H9 (cell line): ENCODE measurements around the gene PTPRB. TPM values are rescaled to one million over a fixed set of nuclear protein-coding genes. Genes with fewer than 3 reads are reported as not detected.

ENCODE experiments used
- DNase-seq: peaks from one replicate; pipeline ENCODE4 v3.0.0-alpha.2; 2017
- H2AFZ ChIP-seq: one replicate; pipeline ENCODE4 v1.6.1; 2013; ENCODE audit warnings: mild to moderate bottlenecking, low read length, control low read depth, moderate library complexity
- H2AK5ac ChIP-seq: 2 replicates; pipeline ENCODE4 v1.6.1; 2013; ENCODE audit warnings: low read length, control low read depth, mixed read lengths; ENCODE audit not compliant: insufficient read length
- H2BK120ac ChIP-seq: one replicate; pipeline ENCODE4 v1.6.1; 2013; ENCODE audit warnings: low read depth, mild to moderate bottlenecking, low read length, control low read depth, inconsistent platforms; ENCODE audit not compliant: poor library complexity, severe bottlenecking
- H2BK12ac ChIP-seq: 2 replicates; pipeline ENCODE4 v1.6.1; 2013; ENCODE audit warnings: low read length, control low read depth, mixed read lengths, low read depth; ENCODE audit not compliant: insufficient read length
- H2BK15ac ChIP-seq: 2 replicates; pipeline ENCODE4 v1.6.1; 2013; ENCODE audit warnings: low read depth, low read length, control low read depth
- H2BK20ac ChIP-seq: one replicate; pipeline ENCODE4 v1.6.1; 2013; ENCODE audit warnings: low read depth, mild to moderate bottlenecking, low read length, control low read depth, inconsistent platforms; ENCODE audit not compliant: poor library complexity, severe bottlenecking
- H2BK5ac ChIP-seq: 2 replicates; pipeline ENCODE4 v1.6.1; 2013; ENCODE audit warnings: low read length, control low read depth, mixed read lengths; ENCODE audit not compliant: insufficient read length
- H3K14ac ChIP-seq: 2 replicates; pipeline ENCODE4 v1.6.1; 2013; ENCODE audit warnings: low read length, control low read depth; ENCODE audit not compliant: insufficient read depth
- H3K18ac ChIP-seq: 2 replicates; pipeline ENCODE4 v1.6.1; 2013; ENCODE audit warnings: low read depth, mild to moderate bottlenecking, mixed read lengths, low read length, control low read depth; ENCODE audit not compliant: insufficient read length
- H3K23ac ChIP-seq: 2 replicates; pipeline ENCODE4 v1.6.1; 2013; ENCODE audit warnings: low read length, control low read depth, mixed read lengths, low read depth; ENCODE audit not compliant: insufficient read length
- H3K23me2 ChIP-seq: 2 replicates; pipeline ENCODE4 v1.6.1; 2013; ENCODE audit warnings: low read depth, mild to moderate bottlenecking, mixed read lengths, low read length, control low read depth; ENCODE audit not compliant: insufficient read length, poor library complexity, severe bottlenecking
- H3K27ac ChIP-seq: 2 replicates; pipeline ENCODE4 v1.5.1; 2013; ENCODE audit warnings: low read length, control low read depth, mixed read lengths, low read depth; ENCODE audit not compliant: insufficient read length
- H3K27me3 ChIP-seq: 2 replicates; pipeline ENCODE4 v1.6.1; 2013; ENCODE audit warnings: low read length, control low read depth, inconsistent platforms; ENCODE audit not compliant: insufficient read depth
- H3K4ac ChIP-seq: 2 replicates; pipeline ENCODE4 v1.6.1; 2013; ENCODE audit warnings: low read depth, mild to moderate bottlenecking, control low read depth, inconsistent platforms, low read length, moderate library complexity
- H3K4me1 ChIP-seq: 2 replicates; pipeline ENCODE4 v1.6.1; 2013; ENCODE audit warnings: low read length, control low read depth, inconsistent platforms; ENCODE audit not compliant: insufficient read depth
- H3K4me2 ChIP-seq: 2 replicates; pipeline ENCODE4 v1.6.1; 2013; ENCODE audit warnings: low read length, control low read depth, mixed read lengths; ENCODE audit not compliant: insufficient read length, insufficient read depth
- H3K56ac ChIP-seq: 2 replicates; pipeline ENCODE4 v1.6.1; 2013; ENCODE audit warnings: low read depth, mild to moderate bottlenecking, mixed read lengths, low read length, control low read depth; ENCODE audit not compliant: insufficient read length
- H3K79me1 ChIP-seq: 2 replicates; pipeline ENCODE4 v1.6.1; 2013; ENCODE audit warnings: low read depth, mild to moderate bottlenecking, moderate library complexity, low read length, control low read depth, inconsistent platforms; ENCODE audit not compliant: insufficient read depth, poor library complexity, severe bottlenecking
- H3K79me2 ChIP-seq: 2 replicates; pipeline ENCODE4 v1.6.1; 2013; ENCODE audit warnings: low read length, control low read depth, inconsistent platforms; ENCODE audit not compliant: insufficient read depth
- H3K9ac ChIP-seq: 2 replicates; pipeline ENCODE4 v1.6.1; 2013; ENCODE audit warnings: low read length, control low read depth, mixed read lengths; ENCODE audit not compliant: insufficient read length; ENCODE audit errors: extremely low read depth
- H3K9me3 ChIP-seq: one replicate; pipeline ENCODE4 v1.6.1; 2013; ENCODE audit warnings: low read depth, low read length, inconsistent platforms; ENCODE audit not compliant: control insufficient read depth
- H3T11ph ChIP-seq: one replicate; pipeline ENCODE4 v1.6.1; 2013; ENCODE audit warnings: mild to moderate bottlenecking, low read length, control low read depth, inconsistent platforms
- H4K20me1 ChIP-seq: one replicate; pipeline ENCODE4 v1.6.1; 2013; ENCODE audit not compliant: control insufficient read depth, insufficient read length, insufficient read depth
- H4K5ac ChIP-seq: 2 replicates; pipeline ENCODE4 v1.6.1; 2013; ENCODE audit warnings: low read depth, mild to moderate bottlenecking, mixed read lengths, low read length, control low read depth; ENCODE audit not compliant: insufficient read length
- H4K8ac ChIP-seq: replicated peaks from 2 replicates; pipeline ENCODE4 v1.6.1; 2013; ENCODE audit warnings: low read length, control low read depth, mixed read lengths, low read depth; ENCODE audit not compliant: insufficient read length
- H4K91ac ChIP-seq: 2 replicates; pipeline ENCODE4 v1.6.1; 2013; ENCODE audit warnings: low read depth, mild to moderate bottlenecking, moderate library complexity, mixed read lengths, low read length, control low read depth; ENCODE audit not compliant: insufficient read length
- H3K27ac Mint-ChIP-seq, 3 experiments: 2 replicates in 2 of 3; 3 replicates in 1 of 3; pipeline ENCODE4 v1.8.0; 2020 to 2021; ENCODE audit warnings: mixed read lengths in 3 of 3, mild to moderate bottlenecking in 1 of 3, moderate library complexity in 1 of 3
- H3K27me3 Mint-ChIP-seq: 2 replicates; pipeline ENCODE4 v1.8.0; 2021; ENCODE audit warnings: low read depth, mild to moderate bottlenecking, moderate library complexity, mixed read lengths
- H3K36me3 Mint-ChIP-seq, 3 experiments: 2 replicates in 2 of 3; 3 replicates in 1 of 3; pipeline ENCODE4 v1.8.0; 2020 to 2021; ENCODE audit warnings: low read depth in 3 of 3, mixed read lengths in 3 of 3; ENCODE audit not compliant: insufficient read depth in 1 of 3
- H3K4me1 Mint-ChIP-seq, 2 experiments: 2 replicates each; pipeline ENCODE4 v1.8.0; 2020; ENCODE audit warnings: mixed read lengths in 2 of 2
- H3K4me3 Mint-ChIP-seq, 2 experiments: 2 replicates in 1 of 2; 3 replicates in 1 of 2; pipeline ENCODE4 v1.8.0; 2020 to 2021; ENCODE audit warnings: mild to moderate bottlenecking in 2 of 2, mixed read lengths in 2 of 2, moderate library complexity in 1 of 2
- H3K9me3 Mint-ChIP-seq, 2 experiments: 2 replicates in 1 of 2; 3 replicates in 1 of 2; pipeline ENCODE4 v1.8.0; 2020; ENCODE audit warnings: mild to moderate bottlenecking in 2 of 2, mixed read lengths in 2 of 2, moderate library complexity in 1 of 2
- WGBS: extraction: QIAGEN DNeasy Blood & Tissue Kit; methylation state at CpG from one replicate; pipeline ENCODE4 v1.1.7; 2013; ENCODE audit warnings: missing lambda C conversion rate, low lambda C conversion rate, mixed read lengths; ENCODE audit not compliant: insufficient read length; ENCODE audit errors: extremely low coverage; 5-methylcytosine and 5-hydroxymethylcytosine counted together
- total RNA-seq: library from RNA; stranded (reverse); gene quantifications from 2 replicates; pipeline ENCODE4 v1.2.1, GENCODE V29; 2021
- TF ChIP-seq, protein P1 (sequence below): fragments of 200-600 bp; sonication (generic); conservative IDR thresholded peaks from 3 replicates; pipeline ENCODE4 v1.8.0; 2021; ENCODE audit warnings: antibody characterized with exemption, mild to moderate bottlenecking

The PTPRB gene
- total RNA-seq, 1 experiment from 2014 or later, result 1.4 TPM

DNA sequence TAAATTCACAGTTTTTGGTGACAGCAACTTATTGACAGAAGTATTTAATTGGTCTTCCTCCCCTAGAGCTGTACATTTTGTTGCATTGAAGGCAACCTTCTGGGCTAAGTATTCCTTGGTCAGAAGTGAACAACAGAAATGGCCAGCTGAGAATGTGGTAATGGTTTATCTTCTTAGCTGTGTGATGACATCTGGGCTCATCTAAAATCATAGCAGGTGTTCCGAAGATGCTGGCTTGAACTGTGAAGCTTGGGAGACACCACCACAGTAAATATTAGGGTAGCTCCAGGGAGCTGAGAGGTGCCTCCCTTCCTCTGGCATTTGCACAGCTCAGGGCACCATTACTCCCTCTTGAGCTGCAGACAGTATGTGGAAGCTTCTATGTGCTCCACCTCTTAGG, 3.7 kb upstream of the PTPRB start:
- H3K79me2 ChIP-seq, result no peaks in the 10 kb centered on the region
- no peak for DNase-seq
- H2BK20ac ChIP-seq, result no peak overlapping the region
- no peak overlapping the region for H2BK15ac ChIP-seq
- H3K23me2 ChIP-seq, result no peaks in the 10 kb centered on the region
- no peak overlapping the region for H2AFZ ChIP-seq
- Mint-ChIP-seq H3K36me3 (no peaks in the 10 kb centered on the region), H3K27me3 (no peaks in the 10 kb centered on the region), H3K27ac (no peak overlapping the region), H3K4me1 (peaks cover 9 to 16% of the 10 kb centered on the region in 2 experiments), H3K9me3 (no peaks in the 10 kb centered on the region), H3K4me3 (no peak overlapping the region)
- H3K27me3 ChIP-seq, result no peaks in the 10 kb centered on the region
- no peak overlapping the region for H2BK5ac ChIP-seq
- no peak overlapping the region for H3K27ac ChIP-seq
- H4K20me1 ChIP-seq, result no peaks in the 10 kb centered on the region
- no peak overlapping the region for H3K56ac ChIP-seq
- no peak overlapping the region for H4K8ac ChIP-seq
- no peak overlapping the region for H4K91ac ChIP-seq
- H4K5ac ChIP-seq, result no peak overlapping the region
- H3K18ac ChIP-seq, result no peak overlapping the region
- no peak overlapping the region for H3K4me2 ChIP-seq
- no peak overlapping the region for H2AK5ac ChIP-seq
- no CpG with 5 or more reads among the region's 1 CpG for WGBS
- H3K14ac ChIP-seq, result no peak overlapping the region
- TF ChIP-seq, protein P1, sequence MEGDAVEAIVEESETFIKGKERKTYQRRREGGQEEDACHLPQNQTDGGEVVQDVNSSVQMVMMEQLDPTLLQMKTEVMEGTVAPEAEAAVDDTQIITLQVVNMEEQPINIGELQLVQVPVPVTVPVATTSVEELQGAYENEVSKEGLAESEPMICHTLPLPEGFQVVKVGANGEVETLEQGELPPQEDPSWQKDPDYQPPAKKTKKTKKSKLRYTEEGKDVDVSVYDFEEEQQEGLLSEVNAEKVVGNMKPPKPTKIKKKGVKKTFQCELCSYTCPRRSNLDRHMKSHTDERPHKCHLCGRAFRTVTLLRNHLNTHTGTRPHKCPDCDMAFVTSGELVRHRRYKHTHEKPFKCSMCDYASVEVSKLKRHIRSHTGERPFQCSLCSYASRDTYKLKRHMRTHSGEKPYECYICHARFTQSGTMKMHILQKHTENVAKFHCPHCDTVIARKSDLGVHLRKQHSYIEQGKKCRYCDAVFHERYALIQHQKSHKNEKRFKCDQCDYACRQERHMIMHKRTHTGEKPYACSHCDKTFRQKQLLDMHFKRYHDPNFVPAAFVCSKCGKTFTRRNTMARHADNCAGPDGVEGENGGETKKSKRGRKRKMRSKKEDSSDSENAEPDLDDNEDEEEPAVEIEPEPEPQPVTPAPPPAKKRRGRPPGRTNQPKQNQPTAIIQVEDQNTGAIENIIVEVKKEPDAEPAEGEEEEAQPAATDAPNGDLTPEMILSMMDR, result no peak
- H3K9me3 ChIP-seq, result no peaks in the 10 kb centered on the region
- no peak overlapping the region for H3K23ac ChIP-seq
- H3K79me1 ChIP-seq, result no peaks in the 10 kb centered on the region
- no peak overlapping the region for H2BK120ac ChIP-seq
- no peak overlapping the region for H3T11ph ChIP-seq
- no peak overlapping the region for H3K4ac ChIP-seq
- H3K9ac ChIP-seq, result no peak overlapping the region
- H2BK12ac ChIP-seq, result no peak overlapping the region
- H3K4me1 ChIP-seq, result peaks cover 12% of the 10 kb centered on the region; the same call in 1 of the 2 replicates
